Measurements from ENCODE around the gene ZSCAN16. TPM values are rescaled to one million over a fixed set of nuclear protein-coding genes. Genes with fewer than 3 reads are reported as not detected.
A peak's percentile ranks its signal among the peaks of the same experiment; 100 is the strongest.
"Not testable (repeated sequence)": the region's sequence is repeated elsewhere in the genome, so short reads cannot be mapped to it uniquely, and the experiment has no call there.

The ZSCAN16 gene
- 4.8 and 5.9 TPM in 2 replicates for total RNA-seq (2014; rRNA removed; shearing (Covaris generic); ENCODE audit: low replicate concordance)

GRCh38 chr6:28124350-28124970, at the start of gene ZSCAN16:
Gene ZSCAN16, plus strand, starts transcription at chr6:28124609. Its CDS starts 835 bp downstream, at chr6:28125444.
- H3K79me2 ChIP-seq (ENCODE audit: low read length): peaks cover 66% of the 10 kb centered on the region
- peaks cover 39% of the 10 kb centered on the region for H3K36me3 ChIP-seq (ENCODE audit: insufficient read depth, low read length)
- H3K9me2 ChIP-seq (replicated peaks; ENCODE audit: insufficient read depth, low read length): no peaks in the 10 kb centered on the region
- DNase-seq: peak; percentile 93
- H3K4me3 ChIP-seq (ENCODE audit: low read length): peak within 1 kb of the TSS; percentile 78
- peak within 1 kb of the TSS; percentile 41 for H2AFZ ChIP-seq (ENCODE audit: low read length)
- peaks cover 36% of the 10 kb centered on the region for H3K4me1 ChIP-seq (ENCODE audit: low read length)
- 0 out of 2 replicates have a peak within 1 kb of the TSS, but pooled peaks have one; percentile 3 for H3K27ac ChIP-seq (ENCODE audit: low read length)
- H3K4me2 ChIP-seq (ENCODE audit: low read depth, low read length, poor library complexity, severe bottlenecking): peak within 1 kb of the TSS; percentile 82
- H3K27me3 ChIP-seq (ENCODE audit: low read length): no peaks in the 10 kb centered on the region
- no peaks in the 10 kb centered on the region; the same call in 1 of the 2 replicates for H4K20me1 ChIP-seq (ENCODE audit: insufficient read depth, low read depth, low read length)
- peak within 1 kb of the TSS; percentile 68 for H3K9ac ChIP-seq (ENCODE audit: low read length)
- no peaks in the 10 kb centered on the region for H3K9me3 ChIP-seq (ENCODE audit: low read length)

- Histone ChIP-seq H3K79me2 (ENCODE audit: low read length) (no peaks in the 10 kb centered on the region), H3K36me3 (ENCODE audit: insufficient read depth, low read length) (no peaks in the 10 kb centered on the region), H3K4me3 (ENCODE audit: low read length) (no peak overlapping the region), H3K4me1 (ENCODE audit: low read length) (peaks cover 15% of the 10 kb centered on the region), H3K9me2 (replicated peaks; ENCODE audit: insufficient read depth, low read length) (no peaks in the 10 kb centered on the region), H3K4me2 (ENCODE audit: low read depth, low read length, poor library complexity, severe bottlenecking) (no peak overlapping the region), H2AFZ (ENCODE audit: low read length) (no peak overlapping the region), H3K9ac (ENCODE audit: low read length) (no peak overlapping the region), H3K9me3 (ENCODE audit: low read length) (no peaks in the 10 kb centered on the region), H4K20me1 (ENCODE audit: insufficient read depth, low read depth, low read length) (no peaks in the 10 kb centered on the region), H3K27ac (ENCODE audit: low read length) (no peak overlapping the region), H3K27me3 (ENCODE audit: low read length) (no peaks in the 10 kb centered on the region)
- DNase-seq: no peak
These were observed 46.4 kb upstream of the ZSCAN16 start for GRCh38 chr6:28078050-28078449.

- Histone ChIP-seq H3K36me3 (ENCODE audit: insufficient read depth, low read length) (no peaks in the 10 kb centered on the region), H3K79me2 (ENCODE audit: low read length) (no peaks in the 10 kb centered on the region), H3K9me2 (replicated peaks; ENCODE audit: insufficient read depth, low read length) (no peaks in the 10 kb centered on the region), H2AFZ (ENCODE audit: low read length) (no peak overlapping the region), H3K9ac (ENCODE audit: low read length) (no peak overlapping the region), H3K27me3 (ENCODE audit: low read length) (no peaks in the 10 kb centered on the region), H3K27ac (ENCODE audit: low read length) (no peak overlapping the region), H3K4me3 (ENCODE audit: low read length) (no peak overlapping the region), H3K4me1 (ENCODE audit: low read length) (peaks cover 15% of the 10 kb centered on the region), H3K9me3 (ENCODE audit: low read length) (no peaks in the 10 kb centered on the region), H4K20me1 (ENCODE audit: insufficient read depth, low read depth, low read length) (no peaks in the 10 kb centered on the region), H3K4me2 (ENCODE audit: low read depth, low read length, poor library complexity, severe bottlenecking) (no peak overlapping the region)
- DNase-seq: no peak
These were observed 45.6 kb upstream of the ZSCAN16 start for GRCh38 chr6:28078836-28079235.

GRCh38 chr6:28080381-28080630, 44.1 kb upstream of the ZSCAN16 start, which contains the start of gene ZNF165:
Gene ZNF165, plus strand, starts transcription at chr6:28080568. Its CDS starts 4,913 bp downstream, at chr6:28085481.
- H2AFZ ChIP-seq (ENCODE audit: low read length): peak within 1 kb of the TSS; percentile 83
- H3K4me3 ChIP-seq (ENCODE audit: low read length): peak within 1 kb of the TSS; percentile 83
- H3K9me2 ChIP-seq (replicated peaks; ENCODE audit: insufficient read depth, low read length); H3K27ac ChIP-seq (ENCODE audit: low read length); H4K20me1 ChIP-seq (ENCODE audit: insufficient read depth, low read depth, low read length); DNase-seq; H3K27me3 ChIP-seq (ENCODE audit: low read length); H3K79me2 ChIP-seq (ENCODE audit: low read length); H3K36me3 ChIP-seq (ENCODE audit: insufficient read depth, low read length); H3K9me3 ChIP-seq (ENCODE audit: low read length): not testable (repeated sequence)
- H3K4me2 ChIP-seq (ENCODE audit: low read depth, low read length, poor library complexity, severe bottlenecking): peak within 1 kb of the TSS; percentile 94
- H3K4me1 ChIP-seq (ENCODE audit: low read length): peaks cover 15% of the 10 kb centered on the region
- peak within 1 kb of the TSS; percentile 77 for H3K9ac ChIP-seq (ENCODE audit: low read length)

- H3K27me3 ChIP-seq (ENCODE audit: low read length): no peaks in the 10 kb centered on the region
These were observed 43.6 kb upstream of the ZSCAN16 start for GRCh38 chr6:28080631-28081485.

GRCh38 chr6:28081486-28081751, 43.0 kb upstream of the ZSCAN16 start:
- DNase-seq: peak; percentile 60
- H2AFZ ChIP-seq (ENCODE audit: low read length): peak overlapping the region; percentile 83; the same call in 1 of the 2 replicates
- no peaks in the 10 kb centered on the region for H3K36me3 ChIP-seq (ENCODE audit: insufficient read depth, low read length)
- H3K4me2 ChIP-seq (ENCODE audit: low read depth, low read length, poor library complexity, severe bottlenecking): peak overlapping the region; percentile 94
- H3K27me3 ChIP-seq (ENCODE audit: low read length): no peaks in the 10 kb centered on the region
- peaks cover 15% of the 10 kb centered on the region for H3K4me1 ChIP-seq (ENCODE audit: low read length)
- H3K9ac ChIP-seq (ENCODE audit: low read length): peak overlapping the region; percentile 77
- no peaks in the 10 kb centered on the region for H3K79me2 ChIP-seq (ENCODE audit: low read length)
- H3K9me3 ChIP-seq (ENCODE audit: low read length): no peaks in the 10 kb centered on the region
- H4K20me1 ChIP-seq (ENCODE audit: insufficient read depth, low read depth, low read length): no peaks in the 10 kb centered on the region
- H3K27ac ChIP-seq (ENCODE audit: low read length): no peak overlapping the region
- H3K4me3 ChIP-seq (ENCODE audit: low read length): peak overlapping the region; percentile 83
- H3K9me2 ChIP-seq (replicated peaks; ENCODE audit: insufficient read depth, low read length): no peaks in the 10 kb centered on the region

More at GRCh38 chr6:28080631-28081485, 43.6 kb upstream of the ZSCAN16 start:
- no peaks in the 10 kb centered on the region for H3K36me3 ChIP-seq (ENCODE audit: insufficient read depth, low read length)
- peak overlapping the region; percentile 94 for H3K4me2 ChIP-seq (ENCODE audit: low read depth, low read length, poor library complexity, severe bottlenecking)
- H3K79me2 ChIP-seq (ENCODE audit: low read length): no peaks in the 10 kb centered on the region
- no peaks in the 10 kb centered on the region for H3K9me2 ChIP-seq (replicated peaks; ENCODE audit: insufficient read depth, low read length)
- H3K4me3 ChIP-seq (ENCODE audit: low read length): peak overlapping the region; percentile 83
- peaks cover 15% of the 10 kb centered on the region for H3K4me1 ChIP-seq (ENCODE audit: low read length)
- H3K27ac ChIP-seq (ENCODE audit: low read length): no peak overlapping the region
- H3K9ac ChIP-seq (ENCODE audit: low read length): peak overlapping the region; percentile 77
- H4K20me1 ChIP-seq (ENCODE audit: insufficient read depth, low read depth, low read length): no peaks in the 10 kb centered on the region
- peak; percentile 97 for DNase-seq
- H2AFZ ChIP-seq (ENCODE audit: low read length): peak overlapping the region; percentile 83; the same call in 1 of the 2 replicates
- no peaks in the 10 kb centered on the region for H3K9me3 ChIP-seq (ENCODE audit: low read length)

GRCh38 chr6:28082939-28083338, 41.5 kb upstream of the ZSCAN16 start:
- no peak overlapping the region for H3K9ac ChIP-seq (ENCODE audit: low read length)
- no peaks in the 10 kb centered on the region for H3K36me3 ChIP-seq (ENCODE audit: insufficient read depth, low read length)
- no peaks in the 10 kb centered on the region for H4K20me1 ChIP-seq (ENCODE audit: insufficient read depth, low read depth, low read length)
- H3K27ac ChIP-seq (ENCODE audit: low read length): no peak overlapping the region
- peaks cover 5% of the 10 kb centered on the region; the same call in 1 of the 2 replicates for H3K9me3 ChIP-seq (ENCODE audit: low read length)
- DNase-seq: no peak
- H3K4me1 ChIP-seq (ENCODE audit: low read length): peaks cover 15% of the 10 kb centered on the region
- H3K27me3 ChIP-seq (ENCODE audit: low read length): no peaks in the 10 kb centered on the region
- no peak overlapping the region for H2AFZ ChIP-seq (ENCODE audit: low read length)
- no peak overlapping the region for H3K4me3 ChIP-seq (ENCODE audit: low read length)
- H3K4me2 ChIP-seq (ENCODE audit: low read depth, low read length, poor library complexity, severe bottlenecking): no peak overlapping the region
- no peaks in the 10 kb centered on the region for H3K79me2 ChIP-seq (ENCODE audit: low read length)
- no peaks in the 10 kb centered on the region for H3K9me2 ChIP-seq (replicated peaks; ENCODE audit: insufficient read depth, low read length)

GRCh38 chr6:28089054-28089453, 35.4 kb upstream of the ZSCAN16 start:
- H3K4me2 ChIP-seq (ENCODE audit: low read depth, low read length, poor library complexity, severe bottlenecking): no peak overlapping the region
- peaks cover 14% of the 10 kb centered on the region; the same call in 1 of the 2 replicates for H3K36me3 ChIP-seq (ENCODE audit: insufficient read depth, low read length)
- H3K9me3 ChIP-seq (ENCODE audit: low read length): peaks cover 27% of the 10 kb centered on the region
- no peak for DNase-seq
- no peaks in the 10 kb centered on the region for H3K4me1 ChIP-seq (ENCODE audit: low read length)
- no peaks in the 10 kb centered on the region for H3K27me3 ChIP-seq (ENCODE audit: low read length)
- no peak overlapping the region for H3K4me3 ChIP-seq (ENCODE audit: low read length)
- no peak overlapping the region for H3K9ac ChIP-seq (ENCODE audit: low read length)
- no peaks in the 10 kb centered on the region for H4K20me1 ChIP-seq (ENCODE audit: insufficient read depth, low read depth, low read length)
- H3K79me2 ChIP-seq (ENCODE audit: low read length): no peaks in the 10 kb centered on the region
- H3K9me2 ChIP-seq (replicated peaks; ENCODE audit: insufficient read depth, low read length): no peaks in the 10 kb centered on the region
- H2AFZ ChIP-seq (ENCODE audit: low read length): no peak overlapping the region
- H3K27ac ChIP-seq (ENCODE audit: low read length): no peak overlapping the region

Measured in Karpas-422 (cell line).